T1000 (cell line): ENCODE results near the gene LCE1A.

Experiments used
- DNase-seq: peaks from one replicate; lab custom pipeline; 2025; ENCODE audit warnings: mixed read lengths; lab: John Stamatoyannopoulos, UW

The LCE1A gene

DNA sequence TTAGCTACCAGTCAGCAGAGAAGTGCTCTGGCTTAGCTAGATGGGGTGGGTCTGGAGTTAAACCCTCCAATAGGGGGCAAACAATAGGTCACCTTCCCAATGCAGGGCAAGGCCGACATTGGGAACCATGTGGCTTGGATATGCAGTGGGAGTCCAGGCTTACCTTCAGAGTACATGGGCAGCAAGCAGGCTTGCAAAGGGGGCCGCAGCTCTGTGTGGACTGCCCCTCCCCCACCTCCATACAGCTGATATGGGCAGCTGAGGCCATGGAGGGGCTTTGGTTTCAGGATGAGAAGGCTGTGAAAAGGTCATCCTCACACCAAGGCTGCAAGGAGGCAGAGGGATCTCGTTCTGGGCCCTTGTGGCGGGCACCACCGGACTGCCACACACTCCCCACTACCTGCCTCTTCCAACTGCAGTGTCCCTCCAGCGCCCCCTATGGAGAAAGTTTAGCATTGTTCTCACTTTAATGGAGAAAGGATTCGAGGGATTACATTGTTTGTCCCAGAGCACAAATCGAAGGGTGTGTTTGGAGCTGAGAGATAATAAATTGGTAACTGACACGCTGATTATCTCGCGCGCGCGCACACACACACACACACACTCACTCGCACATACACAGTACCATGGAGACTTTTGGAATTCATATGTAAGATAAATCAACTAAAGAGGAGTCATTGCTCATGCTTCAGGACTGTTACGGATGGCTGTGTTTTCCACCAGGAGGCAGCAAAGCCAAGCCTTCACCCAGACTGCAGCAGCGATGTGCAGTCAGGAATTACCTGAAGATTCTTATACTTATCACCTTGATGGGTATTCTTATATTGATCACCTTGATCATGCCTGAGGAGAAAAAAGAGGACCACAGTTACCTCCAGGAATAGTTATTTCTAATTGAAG is 43.8 kb downstream of the LCE1A start:
- no peak for DNase-seq

DNA sequence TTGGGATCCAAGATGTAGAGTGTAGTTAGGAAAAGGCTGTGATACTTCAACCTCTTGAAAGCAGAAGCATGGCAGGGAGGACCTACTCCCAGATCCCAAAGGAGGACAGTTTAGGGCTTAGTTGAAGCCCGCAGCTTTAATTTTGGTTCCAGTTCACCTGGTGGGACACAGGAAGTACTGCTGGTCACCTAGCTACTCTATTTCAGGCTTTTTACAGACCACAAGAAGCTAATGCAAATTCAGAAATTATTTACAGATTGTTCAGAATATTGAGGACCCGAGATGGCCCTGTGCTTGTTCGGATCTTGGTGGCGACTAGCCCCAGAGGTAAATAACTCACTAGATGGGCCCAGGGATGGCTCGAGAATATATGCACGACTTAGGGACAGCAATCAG is 44.5 kb downstream of the LCE1A start:
- DNase-seq: no peak

DNA sequence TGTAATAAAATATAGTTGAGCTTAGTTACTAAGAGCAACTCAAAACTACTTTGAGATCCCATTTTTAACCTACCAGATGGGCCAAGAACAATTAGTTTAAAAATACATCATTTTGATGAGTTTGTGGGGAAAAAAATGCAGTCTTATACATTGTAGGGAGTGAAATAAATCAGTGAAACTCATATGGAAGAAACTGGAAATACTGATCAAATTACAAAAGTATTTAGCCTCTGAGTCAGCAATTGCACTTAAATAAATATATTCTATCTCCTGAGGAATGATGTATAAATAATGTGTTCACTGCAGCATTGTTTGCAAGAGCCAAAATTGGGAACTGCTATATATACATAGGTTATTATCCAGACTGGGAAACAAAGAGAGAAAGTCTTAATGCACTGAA is 46.2 kb downstream of the LCE1A start:
- DNase-seq: no peak

DNA sequence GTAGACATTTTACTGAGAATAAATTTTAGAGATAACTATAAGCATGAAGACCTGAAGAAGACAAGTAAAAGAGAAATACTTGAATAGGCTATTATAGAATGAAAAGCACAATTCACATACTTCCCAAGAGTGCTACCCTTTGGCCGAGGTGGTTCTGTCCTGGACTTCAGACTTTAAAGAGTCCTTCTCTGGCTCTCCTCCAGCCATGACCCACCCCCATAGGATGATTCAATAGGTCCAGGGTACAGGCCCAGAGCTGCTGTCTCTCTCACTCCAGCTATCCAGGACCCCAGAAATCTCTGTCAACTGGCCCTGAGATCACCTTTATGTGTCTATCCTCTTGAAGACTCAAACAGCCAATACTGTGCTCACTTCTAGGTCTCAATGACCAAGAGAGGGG is 49.6 kb downstream of the LCE1A start:
- DNase-seq: no peak
